ENCODE results near the gene OR2T6.
"Not testable (repeated sequence)": the region's sequence is repeated elsewhere in the genome, so short reads cannot be mapped to it uniquely, and the experiment has no call there.

Gene OR2T6, protein sequence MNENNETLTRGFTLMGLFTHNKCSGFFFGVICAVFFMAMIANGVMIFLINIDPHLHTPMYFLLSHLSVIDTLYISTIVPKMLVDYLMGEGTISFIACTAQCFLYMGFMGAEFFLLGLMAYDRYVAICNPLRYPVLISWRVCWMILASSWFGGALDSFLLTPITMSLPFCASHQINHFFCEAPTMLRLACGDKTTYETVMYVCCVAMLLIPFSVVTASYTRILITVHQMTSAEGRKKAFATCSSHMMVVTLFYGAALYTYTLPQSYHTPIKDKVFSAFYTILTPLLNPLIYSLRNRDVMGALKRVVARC

GRCh38 chr1:248375446-248375845 lies at the start of gene OR2T6:
Gene OR2T6 (plus strand): TSS chr1:248375746. CDS start chr1:248387609, 11,863 bp downstream.
- no peak for DNase-seq (ENCODE audit: low read depth)

GRCh38 chr1:248343451-248343850 lies 32.1 kb upstream of the OR2T6 start:
- no peak for DNase-seq (ENCODE audit: low read depth)

DNA sequence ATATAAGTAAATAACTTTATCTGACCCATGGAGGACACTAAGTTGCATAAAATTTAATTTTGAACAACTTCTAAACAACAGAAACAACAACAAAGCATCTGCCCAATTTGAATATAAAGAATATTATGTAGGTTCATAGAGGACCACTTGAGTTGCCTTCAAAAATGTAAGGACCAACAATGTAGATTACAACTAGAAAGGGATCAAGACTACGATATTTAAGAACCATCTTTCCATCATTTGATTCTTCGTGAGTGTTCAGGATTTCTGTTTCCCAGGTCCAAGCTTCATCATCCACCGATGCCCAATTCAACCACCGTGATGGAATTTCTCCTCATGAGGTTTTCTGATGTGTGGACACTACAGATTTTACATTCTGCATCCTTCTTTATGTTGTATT lies 27.1 kb upstream of the OR2T6 start, which contains the start of gene OR14C36:
Gene OR14C36, plus strand, starts transcription at position 301 of the 400 bp plus-strand sequence. Its CDS starts 0 bp downstream, at position 301.
- DNase-seq (ENCODE audit: low read depth), result no peak

- no peak for DNase-seq (ENCODE audit: low read depth)
Measured at GRCh38 chr1:248359415-248359814, 16.1 kb upstream of the OR2T6 start.

GRCh38 chr1:248361121-248361715 lies 14.3 kb upstream of the OR2T6 start, which contains the start of gene OR2T4:
Gene OR2T4 (plus strand): TSS chr1:248361665. CDS start chr1:248361665, 0 bp downstream.
- DNase-seq (ENCODE audit: low read depth), result no peak

DNA sequence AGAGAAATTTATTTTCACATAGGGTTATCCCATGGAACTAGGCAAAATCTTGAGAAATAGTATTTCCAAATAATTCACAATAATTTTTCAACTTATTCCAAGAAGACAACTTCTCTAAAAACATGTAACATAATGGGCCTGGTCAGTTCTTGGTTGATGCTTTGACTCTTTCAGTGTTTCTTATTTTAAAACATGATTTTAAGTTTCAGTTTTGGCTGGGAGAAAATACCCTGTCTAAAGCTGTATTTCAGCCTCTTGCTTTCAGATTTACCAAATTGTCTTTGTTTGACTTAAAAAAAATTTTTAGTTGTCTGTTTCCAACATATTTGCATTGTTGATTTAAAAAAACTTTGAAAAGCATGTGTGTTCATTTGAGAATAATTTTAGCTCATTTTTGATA lies 8.9 kb upstream of the OR2T6 start:
- no peak for DNase-seq (ENCODE audit: low read depth)

- DNase-seq (ENCODE audit: low read depth), result no peak
Measured at GRCh38 chr1:248372394-248372793, 3.2 kb upstream of the OR2T6 start.

DNA sequence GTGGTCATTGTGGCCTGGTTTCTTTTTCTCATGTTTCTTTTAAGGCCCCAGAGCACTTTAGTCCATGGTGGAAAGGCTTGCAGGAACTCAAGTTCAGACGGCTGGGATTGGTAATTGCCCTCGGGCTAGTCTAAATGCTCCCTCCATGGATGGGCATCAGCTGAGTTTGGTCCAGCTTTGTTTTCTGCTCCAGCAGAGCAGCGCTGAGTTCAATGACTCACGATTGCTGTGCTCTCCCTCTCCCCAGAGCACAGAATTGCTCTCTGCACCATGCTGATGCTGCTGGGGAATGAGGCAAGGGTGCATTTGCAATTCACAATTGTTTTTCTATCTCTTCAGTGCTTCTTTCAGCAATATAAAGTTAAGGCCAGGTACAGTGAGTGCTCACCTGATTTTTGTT lies 1.8 kb upstream of the OR2T6 start:
- no peak for DNase-seq (ENCODE audit: low read depth)

- no peak for DNase-seq (ENCODE audit: low read depth)
Measured at GRCh38 chr1:248376916-248377315, 1.4 kb downstream of the OR2T6 start.

DNA sequence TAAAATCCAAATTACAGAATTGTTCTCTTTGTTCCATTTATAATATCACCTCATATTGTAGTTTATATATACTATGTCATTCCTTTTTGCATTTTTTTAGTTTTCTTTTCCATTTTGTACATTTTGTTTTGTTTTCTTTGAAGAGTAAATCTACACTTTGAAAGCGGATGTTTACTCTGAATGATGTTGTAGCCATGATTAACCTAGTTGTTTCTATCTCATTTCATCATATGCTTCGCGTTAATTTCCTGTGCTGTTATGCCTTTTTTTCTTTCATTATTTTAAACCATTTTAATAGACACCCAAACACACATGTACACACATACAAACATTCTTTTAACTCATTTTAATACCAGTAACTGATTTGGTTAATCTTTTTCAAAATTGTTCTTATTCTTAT lies 5.3 kb downstream of the OR2T6 start:
- DNase-seq (ENCODE audit: low read depth), result no peak

GRCh38 chr1:248388426-248388825 lies 12.9 kb downstream of the OR2T6 start:
- no peak for DNase-seq (ENCODE audit: low read depth)

DNA sequence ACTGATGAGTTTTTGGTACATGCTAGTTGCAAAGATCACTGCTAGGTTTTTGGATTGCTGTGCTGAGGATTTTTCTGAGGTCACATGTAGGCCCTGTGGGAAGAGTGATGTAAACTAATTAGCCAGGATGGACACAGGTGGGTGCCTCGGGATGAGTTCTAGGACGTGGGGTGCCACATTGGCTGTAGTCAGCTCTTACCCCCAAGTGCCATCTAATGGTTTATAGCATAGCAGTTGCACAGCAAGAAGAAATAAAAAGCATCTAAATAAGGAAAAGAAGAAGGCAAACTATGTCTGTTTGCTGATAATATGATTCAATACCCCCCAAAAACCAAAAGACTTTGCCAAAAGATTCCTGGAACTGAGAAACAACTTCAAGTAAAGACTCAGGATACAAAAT lies 17.5 kb downstream of the OR2T6 start:
- no peak for DNase-seq (ENCODE audit: low read depth)

GRCh38 chr1:248402748-248403147 lies 27.2 kb downstream of the OR2T6 start, which contains the start of gene OR2T1:
Gene OR2T1 (plus strand): TSS chr1:248403048. CDS start chr1:248406148, 3,100 bp downstream.
- no peak for DNase-seq (ENCODE audit: low read depth)

DNA sequence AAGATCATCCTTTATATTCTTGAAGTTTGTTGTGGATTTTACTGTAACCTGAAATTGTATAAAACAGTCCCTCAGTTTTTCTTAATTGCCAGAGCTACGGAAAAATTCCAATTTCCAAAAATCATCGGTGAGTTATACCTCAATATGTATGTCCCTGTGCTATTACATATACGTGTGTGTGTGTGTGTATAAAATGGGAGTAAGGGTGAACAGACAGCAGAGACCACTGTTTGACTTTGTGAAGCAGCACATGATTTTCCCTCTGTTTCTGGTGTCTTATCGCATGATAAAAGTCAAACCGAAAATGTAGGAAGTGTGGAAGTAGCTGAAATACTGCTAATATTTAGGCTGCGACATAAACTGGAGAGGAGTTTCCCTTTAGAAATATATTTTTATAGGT lies 28.5 kb downstream of the OR2T6 start:
- peak; percentile 2 for DNase-seq (ENCODE audit: low read depth)

GRCh38 chr1:248406721-248407692 lies 31.5 kb downstream of the OR2T6 start:
- no peak for DNase-seq (ENCODE audit: low read depth)

GRCh38 chr1:248416226-248416625 lies 40.7 kb downstream of the OR2T6 start:
- DNase-seq (ENCODE audit: low read depth), result no peak

DNA sequence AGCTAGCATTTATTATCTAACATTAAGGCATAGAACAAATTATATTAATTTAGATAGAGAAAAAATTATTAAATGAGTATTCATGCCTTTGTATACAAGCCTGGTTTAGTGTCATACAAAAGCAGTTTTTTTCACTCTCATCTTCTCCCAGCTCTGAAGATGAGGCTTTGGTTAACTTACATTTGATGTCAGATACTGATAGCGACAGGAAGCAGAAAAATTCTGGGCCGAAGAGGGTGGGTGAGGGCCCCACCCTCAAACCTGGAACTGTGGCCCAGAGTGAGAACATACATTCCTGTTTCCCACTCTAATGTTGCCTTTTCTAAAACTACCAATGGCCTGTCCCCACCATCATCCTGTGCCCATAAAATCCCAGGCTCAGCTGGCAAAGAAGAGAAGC lies 42.3 kb downstream of the OR2T6 start:
- no peak for DNase-seq (ENCODE audit: low read depth)

- DNase-seq (ENCODE audit: low read depth), result peak; percentile 0
Measured at GRCh38 chr1:248421384-248421783, 45.8 kb downstream of the OR2T6 start.

GRCh38 chr1:248427526-248428191 lies 52.1 kb downstream of the OR2T6 start:
- DNase-seq (ENCODE audit: low read depth), result not testable (repeated sequence)

DNA sequence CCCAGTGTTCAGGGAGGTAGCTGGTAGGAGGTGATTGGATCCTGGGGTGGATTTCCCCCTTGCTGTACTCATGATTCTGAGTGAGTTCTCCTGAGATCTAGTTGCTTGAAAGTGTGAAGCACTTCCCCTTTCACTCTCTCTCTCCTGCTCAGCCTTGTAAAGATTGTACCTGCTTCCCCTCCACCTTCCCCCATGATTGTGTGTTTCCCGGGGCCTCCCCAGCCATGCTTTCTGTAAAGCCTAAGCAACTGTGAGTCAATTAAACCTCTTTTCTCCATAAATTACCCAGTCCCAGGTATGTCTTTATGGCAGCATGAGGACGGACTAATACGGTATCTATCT lies 52.6 kb downstream of the OR2T6 start:
- DNase-seq (ENCODE audit: low read depth), result not testable (repeated sequence)

DNA sequence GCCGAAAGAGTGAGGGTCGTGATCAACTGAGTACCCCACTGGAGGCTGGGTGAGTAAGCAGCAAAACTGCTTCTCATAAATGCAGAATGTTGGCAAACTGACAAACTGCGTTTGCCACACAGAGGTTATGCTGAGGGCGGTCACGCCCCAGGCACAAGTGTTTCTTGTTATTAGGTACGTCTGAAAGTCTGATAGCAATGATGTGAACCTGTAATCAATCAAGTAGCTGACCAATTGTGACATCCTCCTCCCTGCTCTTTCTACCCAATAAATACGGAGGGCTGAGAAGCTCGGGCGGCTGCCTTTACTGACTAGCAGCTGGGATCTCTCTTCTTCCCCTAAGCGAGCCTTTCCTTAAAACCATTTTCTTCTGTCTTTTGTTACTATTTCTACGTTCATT lies 56.1 kb downstream of the OR2T6 start:
- not testable (repeated sequence) for DNase-seq (ENCODE audit: low read depth)

DNA sequence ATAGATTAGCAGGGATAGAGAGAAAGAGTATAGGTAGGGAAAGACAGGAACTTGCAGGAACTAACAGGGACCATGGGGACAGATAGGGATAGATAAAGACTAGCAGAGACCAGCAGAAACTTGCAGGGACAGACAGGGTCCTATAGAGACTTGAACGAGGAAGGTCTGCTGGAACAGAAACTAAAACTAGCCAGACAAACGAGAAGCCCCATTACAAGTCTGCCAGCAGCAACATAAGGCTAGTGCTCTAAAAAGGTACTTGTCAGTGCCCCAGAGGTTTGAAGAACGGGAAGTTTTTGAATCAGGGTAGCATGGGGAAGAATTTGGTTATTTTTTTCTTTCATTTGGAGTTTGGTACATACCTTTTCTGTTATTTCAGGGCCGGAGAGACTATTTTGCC lies 56.7 kb downstream of the OR2T6 start:
- not testable (repeated sequence) for DNase-seq (ENCODE audit: low read depth)
